HL-60 (cell line): ENCODE results near the gene KCNMA1.

Source experiments
- DNase-seq, 2 experiments: peaks; one replicate each; pipeline ENCODE4 v3.0.0-alpha.2; 2010 to 2020; ENCODE audit warnings: low read depth in 1 of 2, low spot score in 1 of 2
- H3K27ac ChIP-seq: fragments of 250-450 bp; sonication (Bioruptor Pico); replicated peaks from 2 replicates; pipeline ENCODE4 v1.5.1; 2020; ENCODE audit warnings: mild to moderate bottlenecking, moderate library complexity
- H3K27me3 ChIP-seq: fragments of 250-450 bp; sonication (Bioruptor Pico); 2 replicates; pipeline ENCODE4 v1.5.1; 2021; ENCODE audit warnings: mild to moderate bottlenecking, moderate library complexity; ENCODE audit not compliant: insufficient read depth, poor library complexity, severe bottlenecking
- H3K4me3 ChIP-seq: replicated peaks from 2 replicates; pipeline ENCODE4 v1.5.1; 2011; ENCODE audit warnings: mild to moderate bottlenecking, control low read depth, low read length; ENCODE audit not compliant: insufficient read depth
- GABPA ChIP-seq: IDR thresholded peaks from 2 replicates; pipeline ENCODE4 v1.6.1; 2012; ENCODE audit warnings: low read depth
- POLR2AphosphoS5 ChIP-seq: IDR thresholded peaks from 2 replicates; pipeline ENCODE4 v1.6.1; 2012; ENCODE audit warnings: low read depth
- SPI1 ChIP-seq: IDR thresholded peaks from 2 replicates; pipeline ENCODE4 v1.6.1; 2012; ENCODE audit warnings: low read depth, mild to moderate bottlenecking, borderline replicate concordance
- TF ChIP-seq, protein P1 (sequence below): IDR thresholded peaks from one replicate; pipeline ENCODE4 v1.5.1; 2011; ENCODE audit warnings: low read length, control low read depth, inconsistent platforms; ENCODE audit not compliant: insufficient read depth
- TF ChIP-seq, protein P2 (sequence below): IDR thresholded peaks from 2 replicates; pipeline ENCODE4 v1.6.1; 2012; ENCODE audit warnings: low read depth; ENCODE audit not compliant: insufficient replicate concordance

KCNMA1 gene

DNA sequence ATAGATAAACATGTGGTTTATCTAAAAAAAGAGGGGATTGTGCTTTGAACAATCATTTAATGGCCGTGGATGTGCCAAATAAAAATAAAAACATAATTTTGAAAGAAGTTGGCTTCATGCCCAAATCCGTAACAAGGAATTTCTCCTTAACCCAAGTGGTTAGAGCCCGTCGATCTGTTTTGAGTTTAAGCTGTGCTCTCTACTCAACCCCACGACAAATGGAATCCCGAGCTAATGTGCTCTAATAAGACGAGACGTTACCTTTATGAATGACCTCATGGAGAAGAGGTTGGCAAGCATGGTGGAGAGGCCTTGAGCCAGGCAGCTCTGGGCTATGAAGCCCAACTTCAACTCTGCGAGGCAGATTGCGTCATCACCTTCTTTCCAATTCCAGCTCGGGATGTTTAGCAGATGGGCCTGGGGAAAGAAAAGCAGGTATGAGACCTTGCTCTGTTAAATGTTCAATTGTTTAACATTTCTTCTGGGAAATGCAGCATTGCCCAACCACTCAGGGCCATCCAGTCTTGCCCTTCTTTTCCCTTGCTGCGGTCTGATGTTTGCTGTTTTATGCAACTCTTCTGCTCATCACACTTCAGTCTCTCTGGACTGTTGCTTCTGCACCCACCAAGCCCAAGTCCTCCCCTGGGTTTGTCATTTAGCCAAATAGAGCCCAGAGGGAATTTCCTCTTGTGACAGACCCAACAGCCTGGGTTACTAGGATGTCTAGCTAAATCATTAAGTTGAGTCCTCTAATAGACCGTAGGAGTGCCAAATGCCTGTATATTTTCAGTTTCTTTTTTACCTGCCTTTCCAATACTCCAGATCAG, 564.6 kb downstream of the KCNMA1 start:
- no peak overlapping the region for H3K4me3 ChIP-seq
- DNase-seq, result no peak
- H3K27me3 ChIP-seq, result peaks cover 2% of the 10 kb centered on the region

DNA sequence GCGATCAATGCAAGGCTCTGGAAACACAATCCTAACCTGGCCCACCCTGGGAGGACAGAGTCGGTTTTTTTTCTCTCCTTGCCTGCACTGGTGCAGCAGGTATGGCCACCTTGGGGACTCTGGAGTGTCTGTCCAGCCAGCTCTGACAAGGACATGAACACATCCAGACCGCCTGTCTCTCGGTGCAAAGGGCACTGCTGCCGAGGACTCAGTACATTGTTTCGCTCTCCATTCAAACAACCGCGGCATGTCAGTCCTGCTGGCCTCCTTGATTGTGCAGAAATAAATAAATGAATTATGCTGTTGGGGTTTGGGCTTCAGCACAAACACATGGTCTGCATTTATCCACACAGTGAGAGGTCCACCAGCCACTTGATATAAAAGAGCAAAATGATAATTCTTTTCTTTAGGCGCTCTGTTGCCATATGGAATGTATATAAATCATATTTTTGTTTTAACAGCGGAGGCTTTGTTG, 565.2 kb downstream of the KCNMA1 start:
- no peak overlapping the region for H3K27ac ChIP-seq
- TF ChIP-seq SPI1 (no peak), GABPA (no peak), POLR2AphosphoS5 (no peak)
- TF ChIP-seq, protein P1, sequence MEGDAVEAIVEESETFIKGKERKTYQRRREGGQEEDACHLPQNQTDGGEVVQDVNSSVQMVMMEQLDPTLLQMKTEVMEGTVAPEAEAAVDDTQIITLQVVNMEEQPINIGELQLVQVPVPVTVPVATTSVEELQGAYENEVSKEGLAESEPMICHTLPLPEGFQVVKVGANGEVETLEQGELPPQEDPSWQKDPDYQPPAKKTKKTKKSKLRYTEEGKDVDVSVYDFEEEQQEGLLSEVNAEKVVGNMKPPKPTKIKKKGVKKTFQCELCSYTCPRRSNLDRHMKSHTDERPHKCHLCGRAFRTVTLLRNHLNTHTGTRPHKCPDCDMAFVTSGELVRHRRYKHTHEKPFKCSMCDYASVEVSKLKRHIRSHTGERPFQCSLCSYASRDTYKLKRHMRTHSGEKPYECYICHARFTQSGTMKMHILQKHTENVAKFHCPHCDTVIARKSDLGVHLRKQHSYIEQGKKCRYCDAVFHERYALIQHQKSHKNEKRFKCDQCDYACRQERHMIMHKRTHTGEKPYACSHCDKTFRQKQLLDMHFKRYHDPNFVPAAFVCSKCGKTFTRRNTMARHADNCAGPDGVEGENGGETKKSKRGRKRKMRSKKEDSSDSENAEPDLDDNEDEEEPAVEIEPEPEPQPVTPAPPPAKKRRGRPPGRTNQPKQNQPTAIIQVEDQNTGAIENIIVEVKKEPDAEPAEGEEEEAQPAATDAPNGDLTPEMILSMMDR, result no peak
- TF ChIP-seq, protein P2, sequence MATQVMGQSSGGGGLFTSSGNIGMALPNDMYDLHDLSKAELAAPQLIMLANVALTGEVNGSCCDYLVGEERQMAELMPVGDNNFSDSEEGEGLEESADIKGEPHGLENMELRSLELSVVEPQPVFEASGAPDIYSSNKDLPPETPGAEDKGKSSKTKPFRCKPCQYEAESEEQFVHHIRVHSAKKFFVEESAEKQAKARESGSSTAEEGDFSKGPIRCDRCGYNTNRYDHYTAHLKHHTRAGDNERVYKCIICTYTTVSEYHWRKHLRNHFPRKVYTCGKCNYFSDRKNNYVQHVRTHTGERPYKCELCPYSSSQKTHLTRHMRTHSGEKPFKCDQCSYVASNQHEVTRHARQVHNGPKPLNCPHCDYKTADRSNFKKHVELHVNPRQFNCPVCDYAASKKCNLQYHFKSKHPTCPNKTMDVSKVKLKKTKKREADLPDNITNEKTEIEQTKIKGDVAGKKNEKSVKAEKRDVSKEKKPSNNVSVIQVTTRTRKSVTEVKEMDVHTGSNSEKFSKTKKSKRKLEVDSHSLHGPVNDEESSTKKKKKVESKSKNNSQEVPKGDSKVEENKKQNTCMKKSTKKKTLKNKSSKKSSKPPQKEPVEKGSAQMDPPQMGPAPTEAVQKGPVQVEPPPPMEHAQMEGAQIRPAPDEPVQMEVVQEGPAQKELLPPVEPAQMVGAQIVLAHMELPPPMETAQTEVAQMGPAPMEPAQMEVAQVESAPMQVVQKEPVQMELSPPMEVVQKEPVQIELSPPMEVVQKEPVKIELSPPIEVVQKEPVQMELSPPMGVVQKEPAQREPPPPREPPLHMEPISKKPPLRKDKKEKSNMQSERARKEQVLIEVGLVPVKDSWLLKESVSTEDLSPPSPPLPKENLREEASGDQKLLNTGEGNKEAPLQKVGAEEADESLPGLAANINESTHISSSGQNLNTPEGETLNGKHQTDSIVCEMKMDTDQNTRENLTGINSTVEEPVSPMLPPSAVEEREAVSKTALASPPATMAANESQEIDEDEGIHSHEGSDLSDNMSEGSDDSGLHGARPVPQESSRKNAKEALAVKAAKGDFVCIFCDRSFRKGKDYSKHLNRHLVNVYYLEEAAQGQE, result no peak
- H3K4me3 ChIP-seq, result no peak overlapping the region
- DNase-seq, result no peak
- H3K27me3 ChIP-seq, result peaks cover 2% of the 10 kb centered on the region

More for the DNA sequence above, 564.6 kb downstream of the KCNMA1 start:
- TF ChIP-seq, protein P1, result no peak
- TF ChIP-seq GABPA (no peak), SPI1 (no peak), POLR2AphosphoS5 (no peak)
- TF ChIP-seq, protein P2, result no peak
- no peak overlapping the region for H3K27ac ChIP-seq

DNA sequence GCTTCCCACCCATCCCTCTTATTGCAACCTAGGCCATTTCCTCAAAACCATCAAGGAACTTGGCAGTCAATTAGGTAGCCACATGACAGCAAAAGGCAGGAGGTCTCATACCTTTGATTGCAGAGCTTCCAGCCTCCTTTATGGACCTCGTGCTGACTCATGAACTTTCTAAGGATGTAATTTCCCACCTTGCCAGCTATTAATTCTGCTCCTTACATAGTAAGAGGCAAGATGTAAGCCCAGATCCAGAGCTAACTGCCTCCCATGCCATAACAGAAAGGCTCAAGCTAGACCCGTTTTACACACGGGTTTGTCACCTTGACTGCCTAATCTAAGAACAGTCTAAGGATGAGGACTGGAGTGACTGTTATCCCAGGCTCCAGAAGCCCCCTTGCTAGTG, 565.7 kb downstream of the KCNMA1 start:
- Histone ChIP-seq H3K27me3 (peaks cover 1% of the 10 kb centered on the region), H3K4me3 (no peak overlapping the region), H3K27ac (no peak overlapping the region)
- DNase-seq, result no peak
- TF ChIP-seq POLR2AphosphoS5 (no peak), GABPA (no peak)
- TF ChIP-seq, protein P1, result no peak
- TF ChIP-seq, protein P2, result no peak
